Islet of Langerhans (tissue), 1 donor: ENCODE data around the gene AGBL4.

ENCODE experiments used
- FAIRE-seq: peaks from one replicate; lab custom pipeline; 2011; peaks lifted over from hg19 to GRCh38; lab: Jason Lieb, UNC

Gene AGBL4

GRCh38 chr1:48817505-48818114 is 1206.1 kb downstream of the AGBL4 start:
- FAIRE-seq, result peak; percentile 66

GRCh38 chr1:48810740-48811139 is 1213.0 kb downstream of the AGBL4 start:
- FAIRE-seq, result no peak

- no peak for FAIRE-seq
Observed at GRCh38 chr1:48808496-48808895, 1215.3 kb downstream of the AGBL4 start.

- no peak for FAIRE-seq
Observed at GRCh38 chr1:48807554-48808260, 1216.0 kb downstream of the AGBL4 start.

- FAIRE-seq, result no peak
Observed at GRCh38 chr1:48803474-48803873, 1220.3 kb downstream of the AGBL4 start.

GRCh38 chr1:48794816-48795215 is 1228.9 kb downstream of the AGBL4 start:
- FAIRE-seq, result no peak

- no peak for FAIRE-seq
Observed at GRCh38 chr1:48793863-48794262, 1229.9 kb downstream of the AGBL4 start.

GRCh38 chr1:48792961-48793360 is 1230.8 kb downstream of the AGBL4 start:
- no peak for FAIRE-seq

- no peak for FAIRE-seq
Observed at GRCh38 chr1:48790397-48790796, 1233.4 kb downstream of the AGBL4 start.

- FAIRE-seq, result no peak
Observed at GRCh38 chr1:48789903-48790302, 1233.9 kb downstream of the AGBL4 start.

- no peak for FAIRE-seq
Observed at GRCh38 chr1:48785869-48786268, 1237.9 kb downstream of the AGBL4 start.

GRCh38 chr1:48784301-48784700 is 1239.5 kb downstream of the AGBL4 start:
- no peak for FAIRE-seq

GRCh38 chr1:48777219-48777895 is 1246.4 kb downstream of the AGBL4 start:
- FAIRE-seq, result no peak

GRCh38 chr1:48776393-48777218 is 1247.1 kb downstream of the AGBL4 start, which contains the start of gene BEND5:
Gene BEND5 (minus strand): TSS chr1:48776891. CDS start chr1:48776831, 60 bp downstream.
- FAIRE-seq, result no peak

- no peak for FAIRE-seq
Observed at GRCh38 chr1:48775831-48776392, 1247.8 kb downstream of the AGBL4 start.

- no peak for FAIRE-seq
Observed at GRCh38 chr1:48773133-48773532, 1250.6 kb downstream of the AGBL4 start.

GRCh38 chr1:48772211-48772610 is 1251.5 kb downstream of the AGBL4 start:
- FAIRE-seq, result no peak

- FAIRE-seq, result no peak
Observed at GRCh38 chr1:48771561-48771960, 1252.2 kb downstream of the AGBL4 start.

- FAIRE-seq, result no peak
Observed at GRCh38 chr1:48767975-48768510, 1255.7 kb downstream of the AGBL4 start.

- no peak for FAIRE-seq
Observed at GRCh38 chr1:48765335-48765734, 1258.4 kb downstream of the AGBL4 start.

- FAIRE-seq, result no peak
Observed at GRCh38 chr1:48761986-48762385, 1261.8 kb downstream of the AGBL4 start.

GRCh38 chr1:48761411-48761810 is 1262.3 kb downstream of the AGBL4 start:
- peak; percentile 70 for FAIRE-seq
